ENCODE results near the gene NOS3. TPM values are rescaled to one million over a fixed set of nuclear protein-coding genes. Genes with fewer than 3 reads are reported as not detected.
A peak's percentile ranks its signal among the peaks of the same experiment; 100 is the strongest.

NOS3 gene
- total RNA-seq, 1 experiment from 2014 or later, result 0.30 TPM

DNA sequence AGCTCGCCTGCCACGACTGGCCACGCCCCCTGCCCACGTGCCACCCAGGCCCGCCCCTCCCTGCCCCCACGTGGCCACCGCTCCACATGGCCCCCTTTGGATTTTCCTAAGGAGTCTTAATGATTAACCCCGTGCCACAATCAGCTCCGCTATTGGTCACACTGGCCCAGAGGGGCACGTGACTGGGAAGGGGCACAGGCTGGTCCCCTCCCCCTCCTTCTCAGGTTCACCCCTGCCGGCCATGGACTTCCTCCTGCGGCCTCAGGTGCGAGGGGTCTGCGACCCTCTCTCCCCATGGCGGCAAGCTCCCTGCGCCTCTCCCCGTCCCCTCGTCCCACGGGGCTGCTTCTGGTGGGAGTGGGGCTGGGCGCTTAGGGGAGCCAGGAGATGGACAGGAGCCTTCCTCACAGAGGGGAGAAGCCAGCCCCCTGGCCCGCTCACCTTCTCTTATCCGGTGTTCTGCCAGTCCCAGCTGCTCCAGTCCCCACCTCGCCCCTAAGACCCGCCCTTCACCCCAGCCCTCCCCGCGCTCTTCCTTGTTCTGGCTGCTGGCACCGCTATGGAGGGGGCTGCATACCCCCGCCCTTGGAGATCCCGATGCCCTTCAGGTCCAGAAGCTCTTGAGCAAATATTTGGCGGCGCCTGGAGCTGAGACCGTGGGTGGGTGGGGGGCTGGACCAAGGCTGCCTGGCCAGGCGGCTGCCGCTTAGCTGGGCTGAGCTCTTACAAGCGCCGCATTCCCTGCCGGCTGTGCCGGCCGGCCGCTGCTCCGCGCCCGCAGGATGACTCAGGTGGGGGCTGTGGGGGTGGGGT, 71.8 kb downstream of the NOS3 start:
- H3K27me3 Mint-ChIP-seq (ENCODE audit: insufficient read depth, unreplicated experiment), result no peaks in the 10 kb centered on the region
- no TSS peak for BruUV-seq (replicated peaks)
- H3K9me3 Mint-ChIP-seq (ENCODE audit: unreplicated experiment), result no peaks in the 10 kb centered on the region
- H3K27ac Mint-ChIP-seq (ENCODE audit: low read depth, unreplicated experiment), result peak overlapping the region; percentile 67
- CTCF ChIA-PET, result interaction anchor here (0.7 to 4.6 kb wide), 10 partner anchors 11 to 160 kb away, joined by 3 to 42 read pairs (median 3); partner anchors contain the start of genes ABCB8 and FASTK
- intact Hi-C loops (cut with micrococcal nuclease), result no loop called here
- peaks cover 47% of the 10 kb centered on the region for H3K36me3 Mint-ChIP-seq (ENCODE audit: insufficient read depth, unreplicated experiment)
- POLR2A ChIA-PET, result interaction anchor here (0.5 to 8.4 kb wide), 11 partner anchors 10 to 50 kb away, joined by 3 to 151 read pairs (median 4); partner anchors contain the start of genes ABCB8, AGAP3, FASTK and TMUB1
- DNase-seq (ENCODE audit: unreplicated experiment), result peak; percentile 78
- TF ChIP-seq, protein P1, sequence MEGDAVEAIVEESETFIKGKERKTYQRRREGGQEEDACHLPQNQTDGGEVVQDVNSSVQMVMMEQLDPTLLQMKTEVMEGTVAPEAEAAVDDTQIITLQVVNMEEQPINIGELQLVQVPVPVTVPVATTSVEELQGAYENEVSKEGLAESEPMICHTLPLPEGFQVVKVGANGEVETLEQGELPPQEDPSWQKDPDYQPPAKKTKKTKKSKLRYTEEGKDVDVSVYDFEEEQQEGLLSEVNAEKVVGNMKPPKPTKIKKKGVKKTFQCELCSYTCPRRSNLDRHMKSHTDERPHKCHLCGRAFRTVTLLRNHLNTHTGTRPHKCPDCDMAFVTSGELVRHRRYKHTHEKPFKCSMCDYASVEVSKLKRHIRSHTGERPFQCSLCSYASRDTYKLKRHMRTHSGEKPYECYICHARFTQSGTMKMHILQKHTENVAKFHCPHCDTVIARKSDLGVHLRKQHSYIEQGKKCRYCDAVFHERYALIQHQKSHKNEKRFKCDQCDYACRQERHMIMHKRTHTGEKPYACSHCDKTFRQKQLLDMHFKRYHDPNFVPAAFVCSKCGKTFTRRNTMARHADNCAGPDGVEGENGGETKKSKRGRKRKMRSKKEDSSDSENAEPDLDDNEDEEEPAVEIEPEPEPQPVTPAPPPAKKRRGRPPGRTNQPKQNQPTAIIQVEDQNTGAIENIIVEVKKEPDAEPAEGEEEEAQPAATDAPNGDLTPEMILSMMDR (IDR thresholded peaks at IDR 0.05; ENCODE audit: unreplicated experiment), result no peak
- peaks cover 28% of the 10 kb centered on the region for H3K4me1 Mint-ChIP-seq (ENCODE audit: insufficient read depth, unreplicated experiment)
- peak overlapping the region; percentile 97 for H3K4me3 Mint-ChIP-seq (ENCODE audit: unreplicated experiment)

DNA sequence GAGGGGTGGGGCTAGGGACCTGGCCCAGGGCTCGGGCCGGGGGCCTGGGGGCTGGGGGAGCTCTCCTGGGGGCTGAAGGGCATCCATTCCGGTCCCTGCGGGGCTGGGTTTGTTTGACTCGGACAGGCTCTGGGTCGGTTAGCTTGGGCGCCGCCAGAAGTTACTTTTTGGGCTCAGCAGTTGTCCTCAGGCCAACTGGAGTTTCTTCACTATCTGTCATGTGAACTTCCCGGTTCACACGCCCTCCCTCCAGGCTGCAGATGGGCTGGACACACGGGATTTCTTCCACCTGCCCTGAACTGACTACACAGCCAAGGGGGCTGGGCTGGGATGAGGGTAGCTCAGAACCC, 72.4 kb downstream of the NOS3 start:
- TF ChIP-seq, protein P1 (IDR thresholded peaks at IDR 0.05; ENCODE audit: unreplicated experiment), result no peak
- ChIA-PET POLR2A (interaction anchor here (0.5 to 8.4 kb wide), 9 partner anchors 10 to 50 kb away, joined by 3 to 151 read pairs (median 4); partner anchors contain the start of genes ABCB8, AGAP3, FASTK and TMUB1), CTCF (interaction anchor here (1.0 to 4.6 kb wide), 6 partner anchors 18 to 161 kb away, joined by 3 to 42 read pairs (median 6); partner anchors contain the start of genes ABCB8 and FASTK)
- BruUV-seq (replicated peaks), result no TSS peak
- peak; percentile 75 for DNase-seq (ENCODE audit: unreplicated experiment)
- no peaks in the 10 kb centered on the region for H3K27me3 Mint-ChIP-seq (ENCODE audit: insufficient read depth, unreplicated experiment)
- intact Hi-C loops (cut with micrococcal nuclease), result no loop called here
- peak overlapping the region; percentile 97 for H3K4me3 Mint-ChIP-seq (ENCODE audit: unreplicated experiment)
- H3K9me3 Mint-ChIP-seq (ENCODE audit: unreplicated experiment), result no peaks in the 10 kb centered on the region
- peak overlapping the region; percentile 67 for H3K27ac Mint-ChIP-seq (ENCODE audit: low read depth, unreplicated experiment)
- H3K4me1 Mint-ChIP-seq (ENCODE audit: insufficient read depth, unreplicated experiment), result peaks cover 28% of the 10 kb centered on the region
- peaks cover 53% of the 10 kb centered on the region for H3K36me3 Mint-ChIP-seq (ENCODE audit: insufficient read depth, unreplicated experiment)

Other genes starting within 250 kb of the NOS3 start
- 0.42 TPM in 1 of 2 replicates, not detected in the other for gene TMEM176B, start 190.7 kb upstream of the NOS3 start, total RNA-seq (2022)
- not detected in 2 replicates for gene TMEM176A, start 190.2 kb upstream of the NOS3 start, total RNA-seq (2022)
- 0.23 TPM in 1 of 2 replicates, not detected in the other for gene AOC1, start 138.5 kb upstream of the NOS3 start, total RNA-seq (2022)
- gene KCNH2, start 12.7 kb upstream of the NOS3 start, total RNA-seq (2022), result 0.09 TPM in 1 of 2 replicates, not detected in the other
- 0.12 and 0.29 TPM in 2 replicates for gene ATG9B, start 33.5 kb downstream of the NOS3 start, total RNA-seq (2022)
- 73.4 and 76.1 TPM in 2 replicates for gene ABCB8, start 37.4 kb downstream of the NOS3 start, total RNA-seq (2022)
- gene ASIC3, start 57.5 kb downstream of the NOS3 start, total RNA-seq (2022), result 3.9 and 8.8 TPM in 2 replicates
- 11.8 and 12.2 TPM in 2 replicates for gene CDK5, start 66.9 kb downstream of the NOS3 start, total RNA-seq (2022)
- gene SLC4A2, start 68.6 kb downstream of the NOS3 start, total RNA-seq (2022), result 112 and 114 TPM in 2 replicates
- gene FASTK, start 89.8 kb downstream of the NOS3 start, total RNA-seq (2022), result 79.3 and 83.6 TPM in 2 replicates
- gene TMUB1, start 92.5 kb downstream of the NOS3 start, total RNA-seq (2022), result 25.7 and 30.1 TPM in 2 replicates
- 95.6 and 138 TPM in 2 replicates for gene AGAP3, start 95.5 kb downstream of the NOS3 start, total RNA-seq (2022)
- gene GBX1, start 176.7 kb downstream of the NOS3 start, total RNA-seq (2022), result not detected in 2 replicates
- not detected in 2 replicates for gene ASB10, start 196.2 kb downstream of the NOS3 start, total RNA-seq (2022)
- gene H2BK1, start 219.5 kb downstream of the NOS3 start, total RNA-seq (2022), result not detected in 2 replicates
- gene ABCF2, start 236.2 kb downstream of the NOS3 start, total RNA-seq (2022), result 47.3 and 72.4 TPM in 2 replicates
- gene CHPF2, start 241.5 kb downstream of the NOS3 start, total RNA-seq (2022), result 28.2 and 33.8 TPM in 2 replicates

All from MCF 10A (cell line).